ENCODE data around the gene OR8B3. TPM values are rescaled to one million over a fixed set of nuclear protein-coding genes. Genes with fewer than 3 reads are reported as not detected.

The OR8B3 gene
- polyA plus RNA-seq, 1 donor (not counting 4 experiments of a cell fraction or from before 2014, with no cell fraction given) = not detected

- Histone ChIP-seq H3K4me2 (ENCODE audit: control insufficient read depth, extremely low read depth, insufficient read depth, low read depth, low read length) (no peak overlapping the region), H3K27me3 (ENCODE audit: control insufficient read depth, extremely low read depth, insufficient read depth, low read length) (no peaks in the 10 kb centered on the region), H3K4me3 (ENCODE audit: control insufficient read depth in 2 of 3, extremely low read depth in 1 of 3, insufficient read depth in 2 of 3, low read depth in 1 of 3, low read length in 3 of 3) (no peak overlapping the region), H3K79me2 (ENCODE audit: control insufficient read depth, insufficient read depth, low read length) (no peaks in the 10 kb centered on the region), H3K36me3 (ENCODE audit: control insufficient read depth in 2 of 2, extremely low read depth in 1 of 2, insufficient read depth in 2 of 2, low read length in 2 of 2) (no peaks in the 10 kb centered on the region), H3K9me1 (ENCODE audit: control insufficient read depth, extremely low read depth, insufficient read depth, low read length) (no peaks in the 10 kb centered on the region), H4K20me1 (ENCODE audit: control insufficient read depth, extremely low read depth, insufficient read depth, low read length) (no peaks in the 10 kb centered on the region), H3K27ac (ENCODE audit: control insufficient read depth, insufficient read depth, low read length) (no peak overlapping the region), H3K9me3 (ENCODE audit: control insufficient read depth, low read depth, low read length) (no peaks in the 10 kb centered on the region), H3K9ac (ENCODE audit: control insufficient read depth, extremely low read depth, insufficient read depth, low read length) (no peak overlapping the region), H2AFZ (ENCODE audit: control insufficient read depth, low read length) (no peak overlapping the region), H3K4me1 (ENCODE audit: control insufficient read depth, extremely low read depth, insufficient read depth, low read length) (no peaks in the 10 kb centered on the region)
- no peak for DNase-seq (ENCODE audit: low read depth, low spot score)
- FAIRE-seq = no peak
- dilution Hi-C loops (cut with MboI; ENCODE audit: extremely low pct_ligation_motif_present, low sequenced_read_pairs) = no loop called here
- no peak for TF ChIP-seq CTCF (optimal IDR thresholded peaks at IDR 0.05 in 1 of 3, IDR thresholded peaks at IDR 0.05 in 1 of 3, conservative IDR thresholded peaks at IDR 0.05 in 1 of 3; ENCODE audit: extremely low read depth in 1 of 3, insufficient read depth in 2 of 3, low read length in 3 of 3)
- TF ChIP-seq EZH2 (IDR thresholded peaks at IDR 0.05; ENCODE audit: low read length) = no peak
Measured at GRCh38 chr11:124434699-124435098, 35.9 kb upstream of the OR8B3 start.

- FAIRE-seq (no peak), DNase-seq (ENCODE audit: low read depth, low spot score) (no peak)
- Histone ChIP-seq H3K9ac (ENCODE audit: control insufficient read depth, extremely low read depth, insufficient read depth, low read length) (no peak overlapping the region), H3K4me3 (ENCODE audit: control insufficient read depth in 2 of 3, extremely low read depth in 1 of 3, insufficient read depth in 2 of 3, low read depth in 1 of 3, low read length in 3 of 3) (no peak overlapping the region), H3K79me2 (ENCODE audit: control insufficient read depth, insufficient read depth, low read length) (no peaks in the 10 kb centered on the region), H3K9me1 (ENCODE audit: control insufficient read depth, extremely low read depth, insufficient read depth, low read length) (no peaks in the 10 kb centered on the region), H3K4me2 (ENCODE audit: control insufficient read depth, extremely low read depth, insufficient read depth, low read depth, low read length) (no peak overlapping the region), H3K36me3 (ENCODE audit: control insufficient read depth in 2 of 2, extremely low read depth in 1 of 2, insufficient read depth in 2 of 2, low read length in 2 of 2) (no peaks in the 10 kb centered on the region), H2AFZ (ENCODE audit: control insufficient read depth, low read length) (no peak overlapping the region), H3K9me3 (ENCODE audit: control insufficient read depth, low read depth, low read length) (no peaks in the 10 kb centered on the region), H3K27ac (ENCODE audit: control insufficient read depth, insufficient read depth, low read length) (no peak overlapping the region), H3K27me3 (ENCODE audit: control insufficient read depth, extremely low read depth, insufficient read depth, low read length) (no peaks in the 10 kb centered on the region), H4K20me1 (ENCODE audit: control insufficient read depth, extremely low read depth, insufficient read depth, low read length) (no peaks in the 10 kb centered on the region), H3K4me1 (ENCODE audit: control insufficient read depth, extremely low read depth, insufficient read depth, low read length) (no peaks in the 10 kb centered on the region)
- dilution Hi-C loops (cut with MboI; ENCODE audit: extremely low pct_ligation_motif_present, low sequenced_read_pairs) = no loop called here
- TF ChIP-seq EZH2 (IDR thresholded peaks at IDR 0.05; ENCODE audit: low read length) (no peak), CTCF (optimal IDR thresholded peaks at IDR 0.05 in 1 of 3, IDR thresholded peaks at IDR 0.05 in 1 of 3, conservative IDR thresholded peaks at IDR 0.05 in 1 of 3; ENCODE audit: extremely low read depth in 1 of 3, insufficient read depth in 2 of 3, low read length in 3 of 3) (no peak)
Measured at GRCh38 chr11:124429599-124429998, 30.8 kb upstream of the OR8B3 start.

Data from keratinocyte (primary cell).